ENCODE measurements around the gene TRMU.

TRMU gene, protein sequence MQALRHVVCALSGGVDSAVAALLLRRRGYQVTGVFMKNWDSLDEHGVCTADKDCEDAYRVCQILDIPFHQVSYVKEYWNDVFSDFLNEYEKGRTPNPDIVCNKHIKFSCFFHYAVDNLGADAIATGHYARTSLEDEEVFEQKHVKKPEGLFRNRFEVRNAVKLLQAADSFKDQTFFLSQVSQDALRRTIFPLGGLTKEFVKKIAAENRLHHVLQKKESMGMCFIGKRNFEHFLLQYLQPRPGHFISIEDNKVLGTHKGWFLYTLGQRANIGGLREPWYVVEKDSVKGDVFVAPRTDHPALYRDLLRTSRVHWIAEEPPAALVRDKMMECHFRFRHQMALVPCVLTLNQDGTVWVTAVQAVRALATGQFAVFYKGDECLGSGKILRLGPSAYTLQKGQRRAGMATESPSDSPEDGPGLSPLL

DNA sequence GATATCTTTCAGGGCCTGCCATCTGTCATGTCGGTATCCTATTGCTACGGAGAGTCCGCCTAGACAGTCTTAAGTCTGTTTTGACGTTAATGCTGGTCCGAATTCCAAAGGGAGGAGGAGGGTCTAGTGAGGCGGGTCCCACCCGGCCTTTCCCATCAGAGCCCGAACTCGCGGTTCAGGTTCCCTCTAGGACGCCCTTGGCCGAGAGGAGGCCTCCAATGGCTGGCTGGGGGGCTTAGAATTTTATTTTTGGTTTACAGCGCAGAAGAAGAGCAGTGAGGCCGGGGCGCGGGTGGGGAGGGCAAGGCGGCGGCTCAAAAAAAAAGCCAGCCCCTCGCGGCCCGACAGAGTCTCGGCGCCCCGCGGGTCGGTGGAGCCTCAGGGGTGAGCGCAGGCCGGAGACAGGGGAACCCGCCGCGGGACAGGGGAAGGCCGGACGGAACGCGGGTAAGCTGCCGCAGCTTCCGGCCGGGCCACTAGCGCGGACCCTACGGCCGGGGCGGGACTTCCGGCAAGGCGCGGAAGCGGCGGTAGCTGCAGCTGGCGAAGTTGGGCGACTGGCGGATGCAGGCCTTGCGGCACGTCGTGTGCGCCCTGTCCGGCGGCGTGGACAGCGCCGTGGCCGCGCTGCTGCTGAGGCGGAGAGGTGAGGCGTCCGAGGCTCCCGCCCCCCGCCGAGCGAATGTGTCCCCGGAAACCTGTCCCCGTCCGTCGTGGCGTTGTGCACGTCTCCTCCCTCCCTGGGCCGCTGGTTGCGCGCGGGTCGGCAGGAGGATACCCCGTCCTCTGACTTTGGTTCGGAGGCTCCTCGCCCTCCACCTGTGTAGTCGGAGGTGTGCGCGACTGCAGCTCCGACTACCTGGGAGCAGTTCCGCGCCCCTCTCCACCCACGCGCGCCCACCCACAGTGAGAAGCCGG lies at the start of gene TRMU:
Gene TRMU (plus strand): TSS at position 514 of the 918 bp plus-strand sequence. CDS start 51 bp downstream, at position 565.
- Histone ChIP-seq H3K4me3 (ENCODE audit: low read length) (peak within 1 kb of the TSS; percentile 96), H3K36me3 (ENCODE audit: control insufficient read depth, insufficient read depth, low read length, severe bottlenecking) (peaks cover 29% of the 10 kb centered on the region), H3K9me3 (ENCODE audit: control insufficient read depth, low read length) (no peaks in the 10 kb centered on the region), H3K9ac (ENCODE audit: low read length) (peak within 1 kb of the TSS; percentile 96), H3K27me3 (replicated peaks; ENCODE audit: control insufficient read depth, insufficient read depth, low read length) (no peaks in the 10 kb centered on the region), H3K4me1 (ENCODE audit: control insufficient read depth, insufficient read depth, low read length) (peaks cover 15% of the 10 kb centered on the region)
- peak; percentile 96 for DNase-seq (ENCODE audit: low read depth)

DNA sequence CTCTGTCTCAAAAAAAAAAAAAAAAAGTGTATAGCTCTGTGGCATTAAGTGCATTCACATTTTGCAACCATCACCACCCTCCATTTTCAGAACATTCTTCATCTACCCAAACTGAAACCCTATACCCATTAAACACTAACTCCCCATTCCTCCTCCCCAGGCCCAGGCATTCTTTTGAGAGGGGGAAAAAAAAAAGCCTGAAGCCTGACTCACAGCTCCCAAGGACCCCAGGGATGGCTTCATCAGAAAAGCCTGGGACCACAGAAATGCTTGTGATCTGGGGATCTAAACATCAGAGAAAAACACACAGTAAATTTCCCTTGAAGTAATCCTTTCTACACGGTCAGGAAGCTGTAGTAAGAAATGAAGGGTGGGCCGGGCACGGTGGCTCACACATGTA lies 49.5 kb upstream of the TRMU start:
- Histone ChIP-seq H3K4me3 (ENCODE audit: low read length) (no peak overlapping the region), H3K9me3 (ENCODE audit: control insufficient read depth, low read length) (no peaks in the 10 kb centered on the region), H3K36me3 (ENCODE audit: control insufficient read depth, insufficient read depth, low read length, severe bottlenecking) (peaks cover 90% of the 10 kb centered on the region), H3K4me1 (ENCODE audit: control insufficient read depth, insufficient read depth, low read length) (peaks cover 7% of the 10 kb centered on the region), H3K9ac (ENCODE audit: low read length) (no peak overlapping the region), H3K27me3 (replicated peaks; ENCODE audit: control insufficient read depth, insufficient read depth, low read length) (no peaks in the 10 kb centered on the region)
- peak; percentile 63 for DNase-seq (ENCODE audit: low read depth)

DNA sequence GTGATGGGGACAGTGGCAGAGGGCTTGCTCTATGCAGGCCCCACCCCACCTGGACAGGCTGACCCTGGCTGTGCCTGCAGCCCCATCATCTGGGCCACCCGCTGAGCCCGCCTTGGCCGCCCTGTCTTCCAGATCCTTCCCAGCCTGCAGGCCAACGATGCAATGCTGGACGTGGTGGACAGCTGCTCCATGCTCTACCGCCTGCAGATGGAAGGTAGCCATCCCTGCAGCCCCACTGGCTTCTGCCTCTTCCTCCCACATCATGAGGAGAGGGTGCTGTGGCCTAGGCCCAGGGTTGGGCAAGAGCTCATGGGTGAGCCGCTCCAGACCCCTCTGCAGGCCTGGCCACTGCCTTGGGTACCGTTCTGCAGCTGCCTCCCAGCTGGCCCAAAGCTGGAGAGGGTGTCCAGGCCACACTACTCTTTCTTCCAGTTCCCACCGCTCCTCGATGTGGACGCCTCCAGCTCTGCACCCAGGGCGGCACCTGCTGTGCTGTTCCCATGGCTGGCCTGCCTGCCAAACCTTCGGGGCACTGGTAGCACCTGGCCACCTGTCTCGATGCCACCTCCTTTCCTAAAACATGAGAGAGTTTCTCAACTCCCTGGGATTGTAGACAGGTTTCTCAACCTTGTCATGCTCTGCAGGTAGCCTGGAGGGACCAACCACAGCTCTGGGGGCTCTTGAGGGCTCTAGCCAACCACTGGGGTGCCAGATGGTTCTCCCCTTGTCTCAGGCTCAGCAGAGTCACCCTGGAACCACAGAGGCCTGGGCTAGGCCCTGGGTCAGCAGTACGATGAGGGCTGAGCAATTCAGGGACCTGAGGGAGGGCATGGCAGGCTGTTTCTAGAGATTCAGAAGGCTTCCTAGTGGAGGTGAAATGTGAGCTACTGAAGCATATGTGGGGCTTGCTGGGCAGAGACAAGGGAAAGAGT lies 48.3 kb upstream of the TRMU start:
- no peak for DNase-seq (ENCODE audit: low read depth)
- no peak overlapping the region for H3K9ac ChIP-seq (ENCODE audit: low read length)
- H3K4me3 ChIP-seq (ENCODE audit: low read length), result no peak overlapping the region
- no peaks in the 10 kb centered on the region for H3K9me3 ChIP-seq (ENCODE audit: control insufficient read depth, low read length)
- no peaks in the 10 kb centered on the region for H3K27me3 ChIP-seq (replicated peaks; ENCODE audit: control insufficient read depth, insufficient read depth, low read length)
- H3K36me3 ChIP-seq (ENCODE audit: control insufficient read depth, insufficient read depth, low read length, severe bottlenecking), result peaks cover 86% of the 10 kb centered on the region
- peaks cover 7% of the 10 kb centered on the region for H3K4me1 ChIP-seq (ENCODE audit: control insufficient read depth, insufficient read depth, low read length)

DNA sequence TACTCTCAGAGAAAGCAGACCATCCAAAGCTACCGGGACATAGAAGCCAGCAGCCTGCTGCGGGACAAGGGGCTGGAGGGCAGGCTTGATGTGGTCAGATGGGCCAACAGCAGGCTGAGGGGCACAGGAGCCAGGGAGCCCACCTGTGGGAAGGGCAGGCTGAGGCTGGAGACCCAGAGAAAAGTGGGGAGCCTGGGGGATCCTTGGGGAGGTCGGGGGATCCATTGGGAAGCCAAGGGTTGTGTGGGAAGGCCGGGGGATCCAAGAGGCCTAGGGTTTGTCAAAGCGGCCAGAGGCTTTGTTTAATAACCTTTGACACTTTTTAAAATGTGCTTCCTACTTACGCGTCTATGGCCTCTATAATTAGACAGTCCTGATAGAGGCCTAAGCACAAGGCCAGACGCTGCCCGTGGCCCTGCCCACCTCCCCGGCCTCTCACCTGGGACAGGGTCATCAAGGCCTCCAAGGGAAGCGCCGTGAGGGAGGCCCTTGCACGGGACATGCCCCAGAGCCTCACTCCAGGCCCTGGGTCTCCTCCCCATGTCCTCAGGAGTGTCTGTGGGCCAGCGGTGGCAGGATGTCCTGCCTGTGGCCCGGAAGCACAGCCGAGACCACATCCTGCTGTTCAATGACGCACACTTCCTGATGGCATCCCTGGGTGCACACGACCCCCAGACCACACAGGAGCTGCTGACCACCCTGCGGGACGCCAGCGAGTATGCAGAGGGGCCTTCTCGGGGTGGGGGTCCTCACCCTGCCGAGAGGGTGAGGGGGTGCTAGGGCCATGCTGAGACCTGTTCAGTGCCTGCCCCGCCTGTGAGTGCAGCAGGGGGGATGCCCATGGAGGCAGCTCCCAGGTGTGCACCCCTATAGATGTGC lies 47.4 kb upstream of the TRMU start:
- Histone ChIP-seq H3K27me3 (replicated peaks; ENCODE audit: control insufficient read depth, insufficient read depth, low read length) (no peaks in the 10 kb centered on the region), H3K9me3 (ENCODE audit: control insufficient read depth, low read length) (no peaks in the 10 kb centered on the region), H3K4me1 (ENCODE audit: control insufficient read depth, insufficient read depth, low read length) (peaks cover 7% of the 10 kb centered on the region), H3K4me3 (ENCODE audit: low read length) (no peak overlapping the region), H3K9ac (ENCODE audit: low read length) (no peak overlapping the region), H3K36me3 (ENCODE audit: control insufficient read depth, insufficient read depth, low read length, severe bottlenecking) (peaks cover 90% of the 10 kb centered on the region)
- no peak for DNase-seq (ENCODE audit: low read depth)

DNA sequence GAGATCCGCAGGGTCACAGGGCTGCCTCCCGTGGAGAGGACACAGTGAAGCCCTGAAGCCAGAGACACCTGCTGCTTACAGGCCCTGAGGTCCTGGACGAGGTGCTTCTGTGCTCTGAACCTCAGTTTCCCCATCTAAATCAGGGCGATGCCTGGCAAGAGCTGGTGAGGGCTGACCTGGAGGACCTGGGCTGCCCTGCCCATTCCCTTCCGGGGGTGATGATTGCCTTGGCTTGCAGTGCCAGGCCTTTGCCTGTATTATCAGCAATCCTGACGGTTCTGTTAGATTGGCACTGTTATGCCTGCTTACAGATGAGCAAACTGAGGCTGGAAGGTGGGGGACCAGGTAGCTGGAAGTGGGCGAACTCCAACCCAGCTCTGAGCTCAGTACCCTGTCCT lies 46.7 kb upstream of the TRMU start:
- no peak overlapping the region for H3K9ac ChIP-seq (ENCODE audit: low read length)
- no peaks in the 10 kb centered on the region for H3K27me3 ChIP-seq (replicated peaks; ENCODE audit: control insufficient read depth, insufficient read depth, low read length)
- no peaks in the 10 kb centered on the region for H3K9me3 ChIP-seq (ENCODE audit: control insufficient read depth, low read length)
- no peak overlapping the region for H3K4me3 ChIP-seq (ENCODE audit: low read length)
- peaks cover 95% of the 10 kb centered on the region for H3K36me3 ChIP-seq (ENCODE audit: control insufficient read depth, insufficient read depth, low read length, severe bottlenecking)
- no peak for DNase-seq (ENCODE audit: low read depth)
- H3K4me1 ChIP-seq (ENCODE audit: control insufficient read depth, insufficient read depth, low read length), result peaks cover 7% of the 10 kb centered on the region

DNA sequence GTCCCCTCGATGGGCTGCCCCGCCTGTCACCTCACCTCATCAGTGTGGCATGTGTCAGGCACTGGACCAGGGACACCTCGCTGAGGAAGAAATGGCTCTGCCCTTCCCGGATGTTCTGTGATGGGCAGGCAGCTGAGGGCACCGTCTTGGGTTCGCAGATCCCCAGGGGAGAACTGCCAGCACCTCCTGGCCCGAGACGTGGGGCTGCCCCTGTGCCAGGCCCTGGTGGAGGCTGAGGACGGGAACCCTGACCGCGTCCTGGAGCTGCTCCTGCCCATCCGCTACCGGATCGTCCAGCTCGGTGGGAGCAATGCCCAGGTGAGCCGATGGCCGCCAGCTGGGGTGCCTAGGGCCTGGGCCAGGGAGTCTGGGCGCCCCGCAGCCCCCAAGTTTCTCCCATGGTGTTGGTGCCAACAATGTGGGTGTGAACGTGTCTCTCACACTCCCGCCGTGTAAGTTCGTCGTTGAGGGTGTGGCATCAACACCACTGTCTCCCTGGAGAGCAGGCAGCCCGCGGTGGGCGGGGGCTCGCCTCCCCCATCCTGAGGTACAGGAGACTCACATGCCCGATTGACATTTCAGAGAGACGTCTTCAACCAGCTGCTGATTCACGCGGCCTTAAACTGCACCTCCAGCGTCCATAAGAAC lies 46.1 kb upstream of the TRMU start:
- Histone ChIP-seq H3K4me3 (ENCODE audit: low read length) (no peak overlapping the region), H3K9ac (ENCODE audit: low read length) (no peak overlapping the region), H3K36me3 (ENCODE audit: control insufficient read depth, insufficient read depth, low read length, severe bottlenecking) (peaks cover 91% of the 10 kb centered on the region), H3K27me3 (replicated peaks; ENCODE audit: control insufficient read depth, insufficient read depth, low read length) (no peaks in the 10 kb centered on the region), H3K9me3 (ENCODE audit: control insufficient read depth, low read length) (no peaks in the 10 kb centered on the region), H3K4me1 (ENCODE audit: control insufficient read depth, insufficient read depth, low read length) (peaks cover 7% of the 10 kb centered on the region)
- DNase-seq (ENCODE audit: low read depth), result no peak

DNA sequence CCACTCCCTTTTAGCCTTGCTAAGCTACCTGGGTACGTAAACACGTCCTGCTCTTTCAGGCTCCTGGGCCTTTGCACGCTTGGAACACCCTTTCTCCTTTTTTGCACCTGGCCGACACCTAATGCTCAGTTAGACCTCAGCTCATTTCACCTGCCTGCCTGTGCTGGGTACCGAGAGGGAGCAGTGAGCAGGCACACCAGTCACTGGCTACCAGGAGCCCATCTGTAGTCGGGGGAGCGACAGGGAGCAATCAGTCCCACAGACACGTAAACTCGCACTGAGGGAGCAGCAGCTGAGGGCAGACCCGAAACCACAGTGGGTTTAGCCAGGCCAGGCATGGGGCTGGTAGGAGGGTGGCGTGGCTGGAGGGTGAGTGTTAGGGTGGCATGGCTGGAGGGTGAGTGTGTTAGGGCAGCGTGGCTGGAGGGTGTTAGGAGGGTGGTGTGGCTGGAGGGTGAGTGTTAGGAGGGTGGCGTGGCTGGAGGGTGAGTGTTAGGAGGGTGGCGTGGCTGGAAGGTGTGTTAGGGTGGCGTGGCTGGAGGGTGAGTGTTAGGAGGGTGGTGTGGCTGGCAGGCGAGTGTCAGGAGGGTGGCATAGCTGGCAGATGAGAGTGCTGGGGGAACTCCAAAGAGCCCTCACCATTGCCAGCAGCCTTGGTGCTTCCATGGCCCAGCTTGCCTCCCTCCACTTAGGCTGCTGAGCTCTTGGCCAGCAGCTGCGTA lies 45.2 kb upstream of the TRMU start:
- DNase-seq (ENCODE audit: low read depth), result no peak
- no peaks in the 10 kb centered on the region for H3K9me3 ChIP-seq (ENCODE audit: control insufficient read depth, low read length)
- H3K9ac ChIP-seq (ENCODE audit: low read length), result no peak overlapping the region
- peaks cover 81% of the 10 kb centered on the region for H3K36me3 ChIP-seq (ENCODE audit: control insufficient read depth, insufficient read depth, low read length, severe bottlenecking)
- no peaks in the 10 kb centered on the region for H3K27me3 ChIP-seq (replicated peaks; ENCODE audit: control insufficient read depth, insufficient read depth, low read length)
- no peak overlapping the region for H3K4me3 ChIP-seq (ENCODE audit: low read length)
- H3K4me1 ChIP-seq (ENCODE audit: control insufficient read depth, insufficient read depth, low read length), result peaks cover 1% of the 10 kb centered on the region

DNA sequence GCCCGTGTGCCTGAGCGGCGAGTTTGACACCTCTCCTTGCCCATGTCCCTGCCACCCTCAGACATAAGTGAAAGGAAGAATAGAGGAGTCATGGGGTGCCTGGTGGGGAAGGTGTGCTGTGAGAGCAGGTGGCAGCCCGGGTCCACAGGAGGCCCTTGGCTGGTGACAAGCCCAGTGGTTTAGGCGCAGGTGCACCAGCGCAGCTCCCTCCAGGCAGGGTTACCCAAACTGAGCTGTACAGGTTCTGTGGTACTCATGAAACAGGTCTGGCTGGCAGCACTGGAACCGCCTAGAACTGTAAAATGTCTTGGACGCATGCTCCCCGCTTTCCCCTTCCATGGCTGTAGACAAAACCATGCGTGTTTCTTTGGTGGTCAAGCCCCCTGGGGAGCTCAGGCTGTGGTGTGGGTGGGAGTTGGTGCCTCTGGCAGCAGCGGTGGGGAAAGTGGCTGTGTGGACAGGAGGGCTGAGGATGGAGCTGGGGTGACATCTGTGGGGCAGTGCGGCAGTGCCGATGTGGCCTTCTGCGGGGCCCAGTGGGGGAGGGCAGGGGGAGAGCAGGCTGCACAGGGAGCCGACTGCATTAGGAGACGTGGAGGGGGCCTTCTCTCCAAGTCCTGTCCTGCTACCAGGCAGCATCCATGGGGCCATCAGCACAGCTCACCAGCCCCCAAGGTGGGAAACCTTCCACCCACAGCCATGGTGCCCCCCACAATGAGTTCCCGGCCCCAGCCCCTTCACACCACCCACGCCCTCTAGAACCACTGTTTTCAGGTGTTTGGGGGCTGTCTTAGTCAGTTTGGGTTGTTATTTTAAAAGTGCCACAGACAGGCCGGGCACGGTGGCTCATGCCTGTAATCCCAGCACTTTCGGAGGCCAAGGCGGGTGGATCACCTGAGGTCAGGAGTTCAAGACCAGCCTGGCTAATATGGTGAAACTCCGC lies 44.4 kb upstream of the TRMU start:
- Histone ChIP-seq H3K9ac (ENCODE audit: low read length) (no peak overlapping the region), H3K9me3 (ENCODE audit: control insufficient read depth, low read length) (no peaks in the 10 kb centered on the region), H3K27me3 (replicated peaks; ENCODE audit: control insufficient read depth, insufficient read depth, low read length) (no peaks in the 10 kb centered on the region), H3K4me3 (ENCODE audit: low read length) (no peak overlapping the region), H3K4me1 (ENCODE audit: control insufficient read depth, insufficient read depth, low read length) (peaks cover 8% of the 10 kb centered on the region), H3K36me3 (ENCODE audit: control insufficient read depth, insufficient read depth, low read length, severe bottlenecking) (peaks cover 74% of the 10 kb centered on the region)
- no peak for DNase-seq (ENCODE audit: low read depth)

DNA sequence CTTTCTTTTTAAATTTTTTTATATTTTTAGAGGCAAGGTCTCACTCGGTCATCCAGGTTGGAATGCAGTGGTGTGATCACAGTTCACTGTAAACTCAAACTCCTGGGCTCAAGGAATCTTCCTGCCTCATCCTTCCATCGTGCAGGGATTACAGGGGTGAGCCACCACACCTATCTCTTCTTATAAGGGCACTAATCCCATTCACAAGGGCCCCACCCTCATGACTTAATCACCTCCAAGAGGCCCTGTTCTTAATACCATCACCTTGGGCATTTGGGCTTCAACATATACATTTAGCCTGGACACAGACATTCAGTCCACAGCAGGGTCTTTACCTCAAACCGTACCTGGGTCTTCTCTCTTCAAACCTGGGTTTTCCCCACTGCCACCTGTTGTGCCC lies 43.3 kb upstream of the TRMU start:
- peaks cover 63% of the 10 kb centered on the region for H3K36me3 ChIP-seq (ENCODE audit: control insufficient read depth, insufficient read depth, low read length, severe bottlenecking)
- H3K4me3 ChIP-seq (ENCODE audit: low read length), result no peak overlapping the region
- H3K9me3 ChIP-seq (ENCODE audit: control insufficient read depth, low read length), result no peaks in the 10 kb centered on the region
- peaks cover 14% of the 10 kb centered on the region for H3K4me1 ChIP-seq (ENCODE audit: control insufficient read depth, insufficient read depth, low read length)
- H3K9ac ChIP-seq (ENCODE audit: low read length), result no peak overlapping the region
- no peak for DNase-seq (ENCODE audit: low read depth)
- H3K27me3 ChIP-seq (replicated peaks; ENCODE audit: control insufficient read depth, insufficient read depth, low read length), result no peaks in the 10 kb centered on the region
